ENCODE results near the gene GLT6D1. TPM values are rescaled to one million over a fixed set of nuclear protein-coding genes. Genes with fewer than 3 reads are reported as not detected.

Gene GLT6D1
- polyA plus RNA-seq, 3 donors from 2014 or later = not detected

- H3K27me3 Mint-ChIP-seq (ENCODE audit: low read depth in 3 of 3) = peaks cover 0 to 5% (median 0%) of the 10 kb centered on the region in 3 donors
- no peak overlapping the region for H3K27ac Mint-ChIP-seq
- no peak for DNase-seq
- no peaks in the 10 kb centered on the region for H3K36me3 Mint-ChIP-seq
- H3K4me1 Mint-ChIP-seq = no peaks in the 10 kb centered on the region
- H3K9me3 Mint-ChIP-seq = peaks cover 0 to 11% (median 6%) of the 10 kb centered on the region in 6 donors
- H3K4me3 Mint-ChIP-seq = no peak overlapping the region
These were observed 16.8 kb downstream of the GLT6D1 start for GRCh38 chr9:135622415-135623020.

GRCh38 chr9:135620558-135620957 lies 18.8 kb downstream of the GLT6D1 start:
- Mint-ChIP-seq H3K9me3 (no peaks in the 10 kb centered on the region), H3K4me1 (no peaks in the 10 kb centered on the region), H3K36me3 (no peaks in the 10 kb centered on the region), H3K27ac (no peak overlapping the region), H3K27me3 (ENCODE audit: low read depth in 3 of 3) (peaks cover 0 to 2% (median 0%) of the 10 kb centered on the region in 3 donors), H3K4me3 (no peak overlapping the region)
- DNase-seq = no peak

- Mint-ChIP-seq H3K4me3 (no peak overlapping the region), H3K36me3 (no peaks in the 10 kb centered on the region), H3K9me3 (no peaks in the 10 kb centered on the region), H3K4me1 (no peaks in the 10 kb centered on the region), H3K27ac (no peak overlapping the region), H3K27me3 (ENCODE audit: low read depth in 3 of 3) (no peaks in the 10 kb centered on the region)
- no peak for DNase-seq
These were observed 19.8 kb downstream of the GLT6D1 start for GRCh38 chr9:135619599-135619886.

GRCh38 chr9:135618866-135619598 lies 20.3 kb downstream of the GLT6D1 start:
- Mint-ChIP-seq H3K4me1 (no peaks in the 10 kb centered on the region), H3K9me3 (no peaks in the 10 kb centered on the region), H3K4me3 (no peak overlapping the region), H3K36me3 (no peaks in the 10 kb centered on the region), H3K27ac (no peak overlapping the region), H3K27me3 (ENCODE audit: low read depth in 3 of 3) (no peaks in the 10 kb centered on the region)
- DNase-seq = no peak

- Mint-ChIP-seq H3K27me3 (ENCODE audit: low read depth in 3 of 3) (no peaks in the 10 kb centered on the region), H3K27ac (no peak overlapping the region), H3K9me3 (no peaks in the 10 kb centered on the region), H3K4me3 (no peak overlapping the region), H3K36me3 (no peaks in the 10 kb centered on the region), H3K4me1 (no peaks in the 10 kb centered on the region)
- DNase-seq = no peak
These were observed 21.3 kb downstream of the GLT6D1 start for GRCh38 chr9:135617991-135618411.

GRCh38 chr9:135617538-135617900 lies 21.8 kb downstream of the GLT6D1 start:
- H3K9me3 Mint-ChIP-seq = no peaks in the 10 kb centered on the region
- no peaks in the 10 kb centered on the region for H3K36me3 Mint-ChIP-seq
- H3K27me3 Mint-ChIP-seq (ENCODE audit: low read depth in 3 of 3) = no peaks in the 10 kb centered on the region
- no peak for DNase-seq
- no peaks in the 10 kb centered on the region for H3K4me1 Mint-ChIP-seq
- no peak overlapping the region for H3K27ac Mint-ChIP-seq
- H3K4me3 Mint-ChIP-seq = no peak overlapping the region

- H3K4me1 Mint-ChIP-seq = no peaks in the 10 kb centered on the region
- H3K27me3 Mint-ChIP-seq (ENCODE audit: low read depth in 3 of 3) = no peaks in the 10 kb centered on the region
- no peak for DNase-seq
- no peaks in the 10 kb centered on the region for H3K36me3 Mint-ChIP-seq
- no peaks in the 10 kb centered on the region for H3K9me3 Mint-ChIP-seq
- H3K27ac Mint-ChIP-seq = no peak overlapping the region
- H3K4me3 Mint-ChIP-seq = no peak overlapping the region
These were observed 22.5 kb downstream of the GLT6D1 start for GRCh38 chr9:135616619-135617537.

- Mint-ChIP-seq H3K27ac (no peak overlapping the region), H3K27me3 (ENCODE audit: low read depth in 3 of 3) (no peaks in the 10 kb centered on the region), H3K4me1 (no peaks in the 10 kb centered on the region), H3K4me3 (no peak overlapping the region), H3K36me3 (no peaks in the 10 kb centered on the region), H3K9me3 (no peaks in the 10 kb centered on the region)
- no peak for DNase-seq
These were observed 23.4 kb downstream of the GLT6D1 start for GRCh38 chr9:135615666-135616618.

GRCh38 chr9:135614821-135615665 lies 24.3 kb downstream of the GLT6D1 start:
- H3K9me3 Mint-ChIP-seq = no peaks in the 10 kb centered on the region
- no peaks in the 10 kb centered on the region for H3K4me1 Mint-ChIP-seq
- DNase-seq = no peak
- H3K27me3 Mint-ChIP-seq (ENCODE audit: low read depth in 3 of 3) = no peaks in the 10 kb centered on the region
- H3K36me3 Mint-ChIP-seq = no peaks in the 10 kb centered on the region
- no peak overlapping the region for H3K4me3 Mint-ChIP-seq
- no peak overlapping the region for H3K27ac Mint-ChIP-seq

- Mint-ChIP-seq H3K27ac (no peak overlapping the region), H3K9me3 (no peaks in the 10 kb centered on the region), H3K4me3 (no peak overlapping the region), H3K4me1 (no peaks in the 10 kb centered on the region), H3K36me3 (no peaks in the 10 kb centered on the region), H3K27me3 (ENCODE audit: low read depth in 3 of 3) (no peaks in the 10 kb centered on the region)
- DNase-seq = no peak
These were observed 25.2 kb downstream of the GLT6D1 start for GRCh38 chr9:135613946-135614805.

- Mint-ChIP-seq H3K4me3 (no peak overlapping the region), H3K36me3 (no peaks in the 10 kb centered on the region), H3K9me3 (no peaks in the 10 kb centered on the region), H3K4me1 (no peaks in the 10 kb centered on the region), H3K27me3 (ENCODE audit: low read depth in 3 of 3) (no peaks in the 10 kb centered on the region), H3K27ac (no peak overlapping the region)
- DNase-seq = no peak
These were observed 26.1 kb downstream of the GLT6D1 start for GRCh38 chr9:135612981-135613910.
